Measurements from ENCODE around the gene MECP2. TPM values are rescaled to one million over a fixed set of nuclear protein-coding genes. Genes with fewer than 3 reads are reported as not detected.

The MECP2 gene
- total RNA-seq, 4 donors from 2014 or later: 36.8 to 71.2 (median 47.1) TPM

DNA sequence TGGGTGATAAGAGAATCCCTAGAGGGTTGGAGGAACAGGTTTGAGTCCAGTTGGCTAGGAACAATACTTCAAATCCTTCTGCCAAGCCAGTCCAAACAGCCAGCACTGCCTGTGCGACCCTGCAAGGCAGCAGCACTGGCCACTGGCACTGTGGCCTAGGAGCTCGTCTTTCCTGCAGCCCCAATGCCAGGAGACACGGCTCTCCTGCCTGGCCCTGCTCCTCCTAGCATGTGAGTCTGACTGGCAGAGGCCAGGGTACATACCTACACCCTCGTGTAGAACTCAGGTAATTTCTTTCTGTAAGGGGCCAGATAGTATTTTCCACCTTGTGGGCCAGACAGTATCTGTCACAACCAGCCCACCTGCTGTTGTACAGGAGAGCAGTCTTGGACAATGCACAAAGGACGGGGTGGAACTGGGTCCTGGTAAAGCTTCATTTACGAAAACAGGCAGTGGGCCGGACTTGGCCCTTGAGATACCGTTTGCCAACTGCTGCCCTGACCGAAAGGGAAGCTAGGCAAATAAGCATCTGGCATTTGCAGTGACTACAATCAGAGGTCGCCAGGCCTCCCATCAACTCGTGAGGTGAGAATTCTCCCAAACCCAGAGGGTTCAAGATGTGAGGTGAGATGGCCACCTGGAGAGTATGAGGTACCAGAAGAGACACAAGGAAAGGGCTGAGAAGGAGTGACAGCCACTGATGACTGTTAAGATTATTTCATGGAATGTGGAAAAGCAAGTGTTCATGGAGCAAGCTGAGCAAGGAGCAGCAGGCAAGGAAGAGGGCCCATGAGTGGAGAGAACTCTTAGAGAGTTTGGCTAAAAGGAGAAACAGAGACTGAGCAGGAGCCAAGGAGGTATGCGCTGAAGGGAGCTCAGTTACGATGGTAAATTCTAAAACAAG is 48.1 kb downstream of the MECP2 start:
- TF ChIP-seq CTCF (IDR thresholded peaks at IDR 0.05; ENCODE audit: low read depth): no peak

- TF ChIP-seq CTCF (IDR thresholded peaks at IDR 0.05; ENCODE audit: low read depth): no peak
These were observed 49.1 kb downstream of the MECP2 start for GRCh38 chrX:154048398-154048797.

DNA sequence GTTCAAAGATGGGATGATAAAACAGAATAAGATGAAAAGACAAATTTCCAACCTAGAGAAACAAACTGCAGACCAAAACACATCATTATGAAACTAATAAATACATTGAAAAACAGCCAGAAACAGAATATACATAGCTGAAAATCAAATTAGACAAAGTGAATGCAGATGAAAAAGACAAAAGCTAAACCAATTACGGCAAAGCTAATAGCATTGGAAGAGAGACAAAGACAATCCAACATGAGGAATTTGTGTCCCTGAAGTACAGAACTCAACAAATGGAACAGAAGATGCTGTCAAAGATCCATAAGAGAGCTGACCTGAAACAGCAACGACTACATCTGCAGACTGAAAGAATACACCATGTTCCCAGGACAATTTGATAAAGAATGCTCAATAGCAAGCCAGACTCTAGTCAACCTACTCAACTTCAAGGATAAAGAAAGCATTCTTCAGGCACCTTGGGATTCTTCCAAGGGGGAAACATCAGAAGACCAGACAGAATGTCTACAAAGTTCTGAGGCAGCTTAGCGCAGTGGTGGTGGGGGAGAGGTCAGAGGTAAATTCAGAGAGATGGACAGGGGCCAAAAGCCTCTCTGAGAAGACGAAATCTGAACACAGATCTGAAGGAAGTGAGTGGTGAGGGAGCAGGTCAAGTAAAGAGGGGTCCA is 50.4 kb downstream of the MECP2 start:
- no peak for TF ChIP-seq CTCF (IDR thresholded peaks at IDR 0.05; ENCODE audit: low read depth)

- no peak for TF ChIP-seq CTCF (IDR thresholded peaks at IDR 0.05; ENCODE audit: low read depth)
These were observed 51.3 kb downstream of the MECP2 start for GRCh38 chrX:154046031-154046781.

DNA sequence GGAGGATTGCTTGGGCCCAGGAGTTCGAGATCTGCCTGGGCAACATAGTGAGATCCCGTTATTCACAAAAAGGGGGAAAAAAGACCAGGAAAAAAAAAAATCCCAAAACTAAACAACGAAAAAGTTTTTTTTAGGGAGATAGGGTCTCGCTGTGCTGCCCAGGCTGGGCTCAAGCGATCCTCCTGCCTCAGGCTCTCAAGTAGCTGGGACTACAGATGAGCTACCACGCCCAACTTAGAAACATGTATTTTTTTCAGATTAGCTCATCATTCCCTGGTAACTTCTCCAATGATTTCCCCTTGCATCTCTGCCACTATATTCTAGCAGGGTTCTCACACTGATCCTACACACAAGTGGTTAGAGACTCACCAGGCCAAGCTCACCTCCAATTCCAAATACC is 53.4 kb downstream of the MECP2 start:
- no peak for TF ChIP-seq CTCF (IDR thresholded peaks at IDR 0.05; ENCODE audit: low read depth)

- no peak for TF ChIP-seq CTCF (IDR thresholded peaks at IDR 0.05; ENCODE audit: low read depth)
These were observed 54.3 kb downstream of the MECP2 start for GRCh38 chrX:154043003-154043763.
